SKM-1 (cell line): ENCODE measurements around the gene CACNB2.
"Not testable (repeated sequence)": the region's sequence is repeated elsewhere in the genome, so short reads cannot be mapped to it uniquely, and the experiment has no call there.

Experiments
- DNase-seq: peaks from one replicate; lab custom pipeline; 2025; ENCODE audit not compliant: unreplicated experiment; lab: John Stamatoyannopoulos, UW

CACNB2 gene

DNA sequence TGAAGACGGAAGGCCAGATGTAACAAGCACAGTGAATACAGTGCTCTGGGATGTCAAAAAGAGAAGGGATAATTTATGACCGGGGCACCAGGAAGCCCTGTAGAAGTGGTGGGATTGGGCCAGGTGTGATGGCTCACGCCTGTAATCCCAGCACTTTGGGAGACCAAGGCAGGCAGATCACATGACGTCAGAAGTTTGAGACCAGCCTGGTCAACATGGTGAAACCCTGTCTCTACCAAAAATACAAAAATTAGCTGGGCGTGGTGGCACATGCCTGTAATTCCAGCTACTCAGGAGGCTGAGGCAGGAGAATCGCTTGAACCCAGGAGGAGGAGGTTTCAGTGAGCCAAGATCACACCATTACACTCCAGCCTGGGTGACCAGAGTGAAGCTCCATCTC lies 305.4 kb downstream of the CACNB2 start:
- not testable (repeated sequence) for DNase-seq

DNA sequence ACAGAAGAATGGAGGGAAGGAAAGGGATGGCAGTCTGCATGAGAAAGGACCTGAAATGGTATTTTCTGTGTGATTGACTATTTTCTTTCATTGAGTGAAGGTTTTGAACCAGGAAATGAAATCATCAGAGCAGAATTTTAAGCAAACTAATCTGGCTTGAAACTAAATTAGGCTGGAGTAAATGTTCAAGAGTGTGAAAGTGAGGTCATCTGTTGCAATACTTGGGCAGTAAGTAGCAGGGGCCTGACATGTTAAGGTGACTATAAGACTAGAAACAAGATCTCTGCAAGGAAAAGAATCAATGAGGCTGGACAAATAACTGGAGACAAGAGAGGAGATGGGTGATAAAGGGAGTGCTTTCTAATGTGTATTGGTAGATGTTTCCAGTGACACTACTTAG lies 306.0 kb downstream of the CACNB2 start:
- no peak for DNase-seq

DNA sequence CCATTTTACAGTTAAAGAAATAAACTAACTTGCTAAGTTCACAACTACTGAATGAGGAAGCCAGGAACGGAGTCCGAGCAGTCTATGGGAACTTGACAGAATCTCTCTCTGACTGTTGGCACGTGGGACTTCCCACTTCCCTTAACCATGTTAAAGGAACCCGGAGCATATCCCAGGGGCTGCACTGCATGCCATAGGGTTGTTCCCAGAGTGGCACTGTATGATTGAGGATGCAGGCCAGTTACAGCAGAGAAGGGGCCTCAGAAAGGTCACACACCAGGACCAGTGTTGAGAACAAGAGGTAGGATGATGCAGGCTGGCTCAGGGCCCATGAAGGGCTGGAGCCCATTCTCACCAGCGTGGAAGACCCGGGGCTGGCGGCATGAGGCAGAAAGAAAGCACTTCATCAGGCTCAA lies 309.4 kb downstream of the CACNB2 start:
- DNase-seq = no peak

DNA sequence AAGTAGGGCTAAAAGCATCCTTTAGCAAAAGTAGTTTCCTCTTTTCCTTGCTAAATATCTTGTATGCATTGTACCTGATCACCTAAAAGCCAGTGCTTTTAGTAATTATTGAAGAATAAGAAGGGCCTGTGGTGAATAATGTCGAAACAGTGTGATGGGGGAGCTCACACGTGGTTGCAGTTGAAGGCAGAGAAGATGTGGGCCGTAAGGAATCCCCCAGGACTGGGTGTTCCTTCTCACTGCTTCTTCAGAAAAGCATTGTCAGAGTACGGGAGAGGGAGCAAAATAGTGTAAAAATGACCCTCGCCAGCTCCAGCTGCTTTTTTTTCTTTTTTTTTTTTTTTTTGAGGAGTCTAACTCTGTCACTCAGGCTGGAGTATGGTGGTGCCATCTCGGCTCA lies 310.1 kb downstream of the CACNB2 start:
- DNase-seq = no peak

DNA sequence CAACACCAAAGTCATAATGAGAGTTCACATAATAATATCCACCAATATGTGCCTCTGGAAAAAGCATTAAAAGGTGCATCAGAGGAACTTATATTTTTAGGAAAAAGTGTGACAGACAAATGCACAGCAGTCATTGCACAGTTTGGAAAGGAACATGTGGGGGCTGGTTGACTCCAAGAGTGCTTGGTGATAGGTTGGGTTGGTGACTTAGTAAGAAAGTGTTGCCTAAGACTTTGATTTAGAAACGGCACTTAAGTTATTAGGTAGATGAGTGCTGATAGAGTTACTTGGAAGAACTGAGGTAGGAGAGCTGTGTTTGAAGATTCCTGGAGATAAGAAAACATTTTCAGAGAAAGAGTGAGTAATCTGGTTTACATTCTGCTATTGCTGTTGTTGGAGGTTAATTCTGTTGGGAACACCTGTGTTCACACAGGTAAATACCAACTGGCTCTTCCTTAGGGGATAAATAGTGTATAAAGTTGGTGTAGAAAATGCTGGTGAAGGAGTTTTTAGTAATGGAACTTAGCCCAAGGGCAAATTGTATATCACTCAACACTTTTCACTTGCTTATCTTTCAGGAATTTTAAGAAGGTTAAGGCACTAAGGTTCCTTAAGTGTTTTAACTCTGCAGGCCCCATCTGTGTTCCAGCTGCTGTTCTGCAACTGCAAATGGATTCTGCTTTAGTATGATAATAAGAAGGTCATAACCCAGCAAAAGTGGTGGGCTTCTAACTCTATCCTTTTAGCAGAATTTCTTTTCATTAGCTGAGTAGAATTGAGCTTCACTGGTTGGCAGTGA lies 315.1 kb downstream of the CACNB2 start:
- no peak for DNase-seq

DNA sequence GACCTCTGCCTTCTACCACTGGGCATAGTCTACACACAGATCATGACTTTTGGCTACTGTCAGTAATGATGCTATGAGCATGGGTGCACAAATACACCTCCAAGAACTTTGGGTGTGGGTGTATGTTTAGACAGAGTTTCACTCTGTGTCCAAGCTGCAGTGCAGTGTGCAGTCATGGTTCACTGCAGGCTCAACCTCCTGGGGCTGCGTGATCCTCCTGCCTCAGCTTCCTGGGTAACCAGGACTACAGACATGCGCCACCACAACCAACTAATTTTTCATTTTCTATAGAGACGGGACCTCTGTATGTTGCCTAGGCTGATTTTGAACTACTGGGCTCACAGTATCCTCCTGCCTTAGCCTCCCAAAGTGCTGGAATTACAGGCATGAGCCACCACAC lies 316.8 kb downstream of the CACNB2 start:
- no peak for DNase-seq

DNA sequence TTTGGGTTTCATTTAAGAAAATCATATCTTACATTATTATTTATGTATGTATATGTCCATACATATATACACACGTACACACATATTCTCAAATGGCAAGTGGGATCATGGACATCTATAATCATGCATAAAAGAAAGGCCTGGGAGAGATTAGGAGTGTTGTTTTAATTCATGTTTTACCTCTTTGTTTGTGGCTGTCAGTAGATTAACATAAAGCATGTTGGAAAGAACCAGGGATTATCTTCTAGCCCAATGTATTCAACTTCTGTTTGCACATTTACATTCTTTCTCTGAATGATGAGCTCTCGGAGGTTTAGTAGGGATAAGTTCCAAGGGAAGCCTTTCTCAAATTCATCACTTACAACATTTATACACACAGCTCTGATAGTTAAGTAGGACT lies 319.8 kb downstream of the CACNB2 start:
- no peak for DNase-seq

DNA sequence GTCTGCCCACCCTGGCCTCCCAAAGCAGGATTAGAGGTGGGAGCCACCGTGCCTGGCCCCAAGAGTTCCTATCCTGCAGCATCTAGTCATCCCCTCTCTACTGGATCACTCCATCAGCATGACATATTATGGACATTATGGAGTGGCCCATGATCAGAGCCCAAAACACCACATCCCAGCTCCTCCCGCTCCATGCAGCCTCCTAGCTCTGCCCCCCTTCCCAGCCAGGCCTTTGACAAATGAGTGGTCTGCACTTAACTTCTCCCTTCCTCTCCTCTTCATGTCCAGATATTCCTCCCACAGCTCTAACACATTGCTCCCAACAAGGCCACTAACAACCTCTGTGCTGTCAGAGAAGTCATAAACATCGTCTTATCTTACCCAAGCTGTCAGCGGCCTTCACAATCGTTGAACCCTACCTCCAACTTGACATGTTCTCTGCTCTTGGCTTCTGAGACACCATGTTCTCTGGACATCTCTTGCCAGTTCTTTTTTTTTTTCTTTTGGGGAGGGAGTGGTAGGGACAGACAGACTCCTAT lies 323.5 kb downstream of the CACNB2 start:
- no peak for DNase-seq

DNA sequence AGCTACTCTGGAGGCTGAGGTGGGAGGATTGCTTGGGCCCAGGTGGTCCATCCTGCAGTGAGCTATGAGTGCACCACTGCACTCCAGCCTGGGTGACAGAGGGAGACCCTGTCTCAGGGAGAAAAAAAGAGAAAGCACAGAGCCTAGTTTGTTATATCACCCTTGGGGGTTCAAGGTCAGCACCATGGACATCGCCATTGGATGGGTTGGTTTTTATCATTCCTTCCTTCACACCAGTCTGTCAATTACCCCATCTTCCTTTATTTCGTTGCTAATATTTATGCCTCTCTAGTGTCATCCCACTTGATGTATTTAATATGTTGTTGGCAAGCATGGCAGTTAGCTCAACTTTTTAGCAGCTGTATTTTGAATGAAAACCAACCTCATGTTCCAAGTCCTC lies 328.9 kb downstream of the CACNB2 start:
- DNase-seq = no peak

DNA sequence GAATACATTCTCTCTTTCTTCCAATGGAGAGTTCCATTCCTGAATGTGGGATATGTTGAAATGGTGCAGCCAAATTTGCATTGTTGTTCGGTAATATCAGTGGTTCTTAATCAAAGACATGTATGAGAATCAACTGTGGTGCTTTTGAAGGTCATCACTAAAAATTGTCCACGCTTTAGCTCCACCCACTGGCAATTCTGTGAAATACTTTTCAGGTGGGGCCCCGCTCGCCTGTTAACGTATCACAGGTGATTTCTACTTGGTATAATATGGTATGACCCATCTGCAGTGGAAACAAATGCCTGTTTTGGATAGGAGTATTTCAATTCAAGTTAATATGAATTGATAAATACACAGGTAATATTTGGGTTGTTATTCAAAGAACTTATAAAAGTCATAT lies 332.8 kb downstream of the CACNB2 start:
- no peak for DNase-seq

DNA sequence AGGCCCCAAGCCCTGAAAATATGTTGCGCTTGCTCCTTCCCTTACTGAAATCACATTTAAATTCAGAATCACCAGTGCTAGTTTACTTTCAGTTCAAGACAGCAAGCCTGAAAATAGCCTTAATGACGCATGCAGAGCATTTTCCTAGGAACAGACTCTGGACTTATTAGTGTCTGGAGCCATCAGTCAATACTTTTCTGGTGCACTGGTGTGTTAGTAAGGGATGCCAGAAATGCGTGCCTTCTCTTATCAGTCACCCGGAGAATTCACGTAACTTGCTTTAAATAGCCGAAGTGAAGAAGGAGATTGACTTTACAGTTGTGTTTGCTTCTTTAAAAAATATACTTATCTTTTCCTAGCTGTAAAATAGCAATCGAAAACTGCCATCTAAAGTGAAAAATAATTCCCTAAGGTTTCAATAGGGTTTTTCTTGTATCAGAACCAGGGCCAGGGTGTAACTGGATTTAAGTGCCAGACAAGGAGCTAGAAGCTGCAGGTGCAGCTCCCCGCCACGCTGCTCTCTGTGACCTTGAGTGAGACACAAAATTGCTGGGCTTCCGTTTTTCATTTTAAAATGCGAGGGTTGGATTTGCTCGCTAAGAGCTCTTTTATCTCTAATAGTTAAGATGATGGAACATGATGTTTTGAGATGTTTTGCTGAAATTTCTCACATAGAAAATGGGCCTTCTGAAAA lies 333.3 kb downstream of the CACNB2 start:
- DNase-seq = no peak

DNA sequence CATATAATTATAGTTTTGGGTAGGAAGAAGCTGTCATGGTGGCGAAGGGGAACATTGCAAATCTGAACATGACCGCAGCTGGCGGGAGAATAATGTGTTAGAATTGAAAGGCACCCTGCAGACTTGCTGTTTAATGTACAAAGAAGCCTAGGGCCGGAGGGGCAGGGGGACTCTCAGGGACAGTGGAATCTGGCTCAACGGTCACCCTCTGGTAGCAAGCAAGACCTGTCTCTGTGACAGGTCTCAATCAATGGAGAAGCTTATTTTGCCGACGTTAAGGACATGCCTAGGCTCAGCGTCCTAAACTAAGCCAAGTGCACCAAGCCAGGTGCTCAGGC lies 333.9 kb downstream of the CACNB2 start:
- no peak for DNase-seq

DNA sequence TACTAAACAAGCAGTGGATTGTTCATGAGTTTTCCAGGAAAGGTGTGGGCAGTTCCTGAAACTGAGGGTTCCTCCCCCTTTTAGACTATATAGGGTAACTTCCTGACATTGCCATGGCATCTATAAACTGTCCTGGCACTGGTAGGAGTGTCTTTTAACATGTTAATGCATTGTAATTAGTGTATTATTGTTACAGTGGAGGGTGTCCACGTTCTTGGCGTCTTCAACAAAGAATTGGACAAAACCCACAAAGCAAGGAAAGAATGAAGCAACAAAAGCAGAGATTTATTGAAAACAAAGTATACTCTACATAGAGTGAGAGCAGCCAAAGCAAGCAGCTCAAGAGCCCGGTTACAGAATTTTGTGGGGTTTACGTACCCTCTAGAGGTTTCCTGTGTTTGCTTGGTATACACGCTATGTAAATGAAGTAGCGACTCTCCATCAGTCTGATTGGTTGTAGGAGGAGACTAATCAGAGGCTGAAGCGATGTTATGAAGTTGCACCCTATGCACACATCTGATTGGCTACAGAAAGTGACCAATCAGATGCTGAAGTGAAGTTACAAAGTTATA lies 335.9 kb downstream of the CACNB2 start:
- DNase-seq = no peak

DNA sequence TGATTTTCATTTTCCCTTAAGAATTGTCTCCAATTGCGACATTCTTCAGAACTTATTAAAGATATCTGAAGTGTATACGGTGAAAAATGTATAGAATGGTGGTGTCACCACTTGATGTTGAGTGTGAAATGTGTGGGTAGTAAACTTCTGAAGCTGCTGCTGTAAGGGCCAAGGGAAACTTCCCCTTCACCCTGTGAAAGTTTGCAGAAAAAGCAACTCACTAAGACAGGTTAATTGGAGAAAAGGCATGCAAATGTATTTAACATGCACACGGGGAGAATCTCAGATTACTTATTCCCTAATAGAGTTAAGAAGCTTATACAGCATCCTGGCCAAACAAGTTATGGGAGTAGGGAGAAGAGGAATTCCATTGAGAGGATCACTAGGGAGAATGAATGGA lies 338.1 kb downstream of the CACNB2 start:
- DNase-seq = no peak

DNA sequence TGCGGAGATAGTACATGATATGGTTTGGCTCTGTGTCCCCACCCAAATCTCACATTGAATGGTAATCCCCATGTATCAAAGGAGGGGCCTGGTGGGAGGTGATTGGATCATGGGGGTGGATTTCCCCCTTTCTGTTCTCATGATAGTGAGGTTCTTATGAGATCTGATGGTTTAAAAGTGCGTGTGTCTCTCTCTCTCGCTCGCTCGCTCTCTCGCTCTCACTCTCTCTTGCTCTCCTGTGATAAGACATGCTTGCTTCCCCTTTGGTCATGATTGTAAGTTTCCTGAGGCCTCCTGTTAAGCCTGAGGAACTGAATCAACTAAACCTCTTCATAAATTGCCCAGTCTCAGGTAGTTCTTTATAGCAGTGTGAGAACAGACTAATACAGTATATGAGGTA lies 339.3 kb downstream of the CACNB2 start:
- DNase-seq = no peak

DNA sequence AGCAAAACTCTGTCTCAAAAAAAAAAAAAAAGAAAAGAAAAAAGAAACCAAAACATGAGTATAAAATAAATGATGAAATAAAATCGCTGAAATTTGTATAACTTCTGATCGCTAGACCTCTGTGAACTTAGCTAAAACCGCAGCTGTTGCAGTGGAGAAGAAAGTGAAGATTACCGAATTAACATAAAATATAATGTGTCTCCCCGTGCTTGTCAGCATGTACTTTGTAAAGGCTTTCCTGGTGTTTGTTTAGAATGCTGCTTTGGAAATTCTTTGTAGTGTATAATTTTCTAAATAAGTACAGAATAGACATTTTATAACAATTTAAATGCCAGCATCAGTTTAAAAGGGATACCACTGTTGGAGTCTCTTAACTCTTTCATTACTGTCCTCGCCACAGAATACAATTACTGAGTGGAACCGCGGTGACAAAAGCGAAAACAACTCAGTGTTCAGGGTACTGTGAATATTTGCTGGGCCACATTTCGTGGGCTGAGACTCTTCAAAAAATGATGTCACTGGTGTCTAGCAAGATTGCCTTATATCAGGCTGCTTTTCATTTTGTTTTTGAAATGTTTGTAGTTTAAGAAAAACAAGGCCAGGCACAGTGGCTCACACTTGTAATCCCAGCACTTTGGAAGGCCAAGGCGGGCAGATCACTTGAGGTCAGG lies 343.4 kb downstream of the CACNB2 start:
- no peak for DNase-seq

DNA sequence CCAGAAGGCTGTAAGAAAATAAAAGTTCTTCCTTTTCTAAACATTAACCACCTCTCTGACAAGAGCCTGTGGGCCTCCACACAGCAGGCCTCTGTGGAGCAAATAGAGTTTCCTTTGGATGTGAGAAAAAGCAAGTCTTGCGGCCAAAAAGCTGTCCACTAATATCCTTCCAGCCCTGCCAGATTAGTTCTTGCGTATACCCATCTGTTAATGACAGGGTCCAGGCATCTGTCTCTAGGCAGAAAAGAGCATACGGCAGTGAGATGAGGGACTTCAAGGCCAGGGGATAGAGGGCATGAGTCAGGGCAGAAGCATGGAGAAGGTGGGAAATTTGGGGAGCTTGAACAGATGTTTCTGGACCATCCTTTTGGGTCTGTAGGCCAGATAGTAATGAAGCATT lies 346.2 kb downstream of the CACNB2 start:
- no peak for DNase-seq

DNA sequence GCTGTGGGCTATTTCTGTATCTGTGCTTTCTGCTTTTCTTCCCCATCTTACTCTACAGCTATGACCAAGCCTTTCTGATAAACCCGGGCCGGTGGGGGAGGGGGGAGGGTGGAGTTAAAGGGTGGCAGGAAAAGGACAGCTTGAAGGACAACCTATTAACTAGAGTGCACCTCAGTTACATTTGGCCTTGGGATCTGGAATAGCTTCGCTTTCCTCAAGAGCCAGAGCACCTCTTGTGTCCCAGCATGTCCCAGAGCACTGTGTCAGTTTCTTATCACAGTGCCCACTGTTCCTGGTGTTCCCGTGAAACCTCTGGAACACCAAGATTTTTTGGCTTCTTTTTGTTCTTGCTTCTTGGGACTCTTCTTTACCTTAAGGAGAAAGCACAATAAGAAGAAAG lies 350.5 kb downstream of the CACNB2 start:
- DNase-seq = no peak

DNA sequence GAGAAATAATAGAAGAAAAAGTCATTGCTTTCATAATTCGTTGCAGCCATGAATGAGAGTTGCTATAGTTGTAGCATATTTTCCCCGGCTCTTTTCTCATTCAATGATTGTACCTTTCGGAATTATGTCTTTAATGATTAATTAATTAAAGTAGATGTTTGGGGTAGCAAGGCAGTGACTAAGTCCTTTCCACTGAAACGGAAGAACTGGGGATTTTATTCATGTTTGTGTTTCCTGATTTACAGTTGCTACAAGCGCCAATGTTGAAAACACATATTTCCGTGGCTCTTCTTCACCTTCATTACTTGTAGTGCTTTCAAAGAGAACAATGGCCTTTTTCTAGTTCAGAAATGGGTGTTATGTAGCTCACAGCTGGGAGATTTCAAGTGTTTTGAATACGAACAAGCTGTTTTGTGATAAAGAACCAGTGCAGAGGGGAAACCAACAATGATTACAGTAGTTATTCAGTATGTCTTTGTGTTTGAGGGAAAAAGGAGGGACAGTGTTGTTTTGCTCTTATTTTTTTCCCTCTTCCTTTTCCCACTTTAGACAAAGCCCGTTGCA lies 357.7 kb downstream of the CACNB2 start:
- no peak for DNase-seq

DNA sequence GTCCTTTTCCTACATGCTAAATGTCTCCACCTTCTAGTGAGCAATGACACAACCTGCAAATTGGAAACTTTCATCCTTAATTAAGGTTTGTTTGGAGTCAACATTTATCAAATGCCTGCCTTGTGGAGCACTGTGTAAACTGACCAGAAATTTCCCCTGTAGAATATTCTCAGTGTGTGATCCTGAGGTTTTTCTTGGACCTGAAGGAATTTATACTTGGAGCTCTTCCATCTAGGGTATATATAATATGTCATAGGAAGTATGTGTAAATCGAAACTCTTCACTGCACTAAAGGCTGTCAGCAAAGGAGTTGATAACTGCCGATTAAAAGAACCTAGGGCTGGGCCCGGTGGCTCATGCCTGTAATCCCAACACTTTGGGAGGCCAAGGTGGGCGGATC lies 358.8 kb downstream of the CACNB2 start:
- no peak for DNase-seq

DNA sequence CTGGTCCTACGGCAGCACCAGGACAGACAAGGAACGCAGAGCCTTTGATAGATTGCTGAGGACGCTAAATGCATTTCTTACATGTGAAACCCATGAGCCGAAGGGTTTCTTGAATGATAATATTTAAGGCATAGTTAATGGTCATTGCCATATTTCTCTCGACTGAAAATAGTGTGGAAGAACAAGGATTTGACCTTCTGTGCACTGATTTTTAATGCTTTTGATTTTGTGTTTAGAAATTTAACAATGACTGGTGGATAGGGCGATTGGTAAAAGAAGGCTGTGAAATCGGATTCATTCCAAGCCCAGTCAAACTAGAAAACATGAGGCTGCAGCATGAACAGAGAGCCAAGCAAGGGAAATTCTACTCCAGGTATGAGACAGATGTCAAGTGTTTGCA lies 360.4 kb downstream of the CACNB2 start:
- no peak for DNase-seq
